Measurements from ENCODE around the gene OGDHL. TPM values are rescaled to one million over a fixed set of nuclear protein-coding genes. Genes with fewer than 3 reads are reported as not detected.

The OGDHL gene
- total RNA-seq, 4 donors from 2014 or later, result under 0.01 to 0.79 TPM; not detected in 2

- no peaks in the 10 kb centered on the region for H3K36me3 ChIP-seq
- peak overlapping the region in 3 of 4 donors; percentile 33 to 70 (median 55) for H3K4me3 ChIP-seq
- H3K9me3 ChIP-seq, result no peaks in the 10 kb centered on the region
- intact Hi-C loops (cut with DNase I), result no loop called here
- no peak for DNase-seq
- WGBS, 2 donors, result 23 to 46% methylated on average over 4 of the region's 4 CpGs
- no peak overlapping the region for H3K27ac ChIP-seq
- TF ChIP-seq POLR2A (IDR thresholded peaks at IDR 0.05), result no peak
- no peak for TF ChIP-seq CTCF (IDR thresholded peaks at IDR 0.05)
- peaks cover 0 to 75% (median 0%) of the 10 kb centered on the region in 4 donors for H3K27me3 ChIP-seq
- H3K4me1 ChIP-seq, result peaks cover 4 to 12% (median 7%) of the 10 kb centered on the region in 3 donors
Observed at GRCh38 chr10:49762566-49762877, 399 bp upstream of the OGDHL start.

- intact Hi-C loops (cut with DNase I), result no loop called here
- Histone ChIP-seq H3K4me3 (peak overlapping the region in 2 of 4 donors; percentile 55 to 70), H3K9me3 (no peaks in the 10 kb centered on the region), H3K4me1 (peaks cover 4 to 12% (median 7%) of the 10 kb centered on the region in 3 donors), H3K27ac (no peak overlapping the region), H3K36me3 (no peaks in the 10 kb centered on the region), H3K27me3 (peaks cover 0 to 68% (median 0%) of the 10 kb centered on the region in 4 donors)
- no peak for DNase-seq
- no peak for TF ChIP-seq CTCF (IDR thresholded peaks at IDR 0.05)
- no peak for TF ChIP-seq POLR2A (IDR thresholded peaks at IDR 0.05)
- 16 to 23% methylated on average over 6 to 16 of the region's 16 CpGs for WGBS, 2 donors
Observed at GRCh38 chr10:49761201-49761788, 828 bp downstream of the OGDHL start.

- intact Hi-C loops (cut with DNase I), result no loop called here
- H3K27ac ChIP-seq, result no peak overlapping the region
- no peak for TF ChIP-seq CTCF (IDR thresholded peaks at IDR 0.05)
- no peak for DNase-seq
- no peaks in the 10 kb centered on the region for H3K36me3 ChIP-seq
- WGBS, 2 donors, result no CpG with 5 or more reads among the region's 3 CpGs
- H3K4me3 ChIP-seq, result no peak overlapping the region
- peaks cover 0 to 63% (median 0%) of the 10 kb centered on the region in 4 donors for H3K27me3 ChIP-seq
- H3K9me3 ChIP-seq, result no peaks in the 10 kb centered on the region
- peaks cover 4 to 12% (median 7%) of the 10 kb centered on the region in 3 donors for H3K4me1 ChIP-seq
Observed at GRCh38 chr10:49760789-49761188, 1.3 kb downstream of the OGDHL start.

DNA sequence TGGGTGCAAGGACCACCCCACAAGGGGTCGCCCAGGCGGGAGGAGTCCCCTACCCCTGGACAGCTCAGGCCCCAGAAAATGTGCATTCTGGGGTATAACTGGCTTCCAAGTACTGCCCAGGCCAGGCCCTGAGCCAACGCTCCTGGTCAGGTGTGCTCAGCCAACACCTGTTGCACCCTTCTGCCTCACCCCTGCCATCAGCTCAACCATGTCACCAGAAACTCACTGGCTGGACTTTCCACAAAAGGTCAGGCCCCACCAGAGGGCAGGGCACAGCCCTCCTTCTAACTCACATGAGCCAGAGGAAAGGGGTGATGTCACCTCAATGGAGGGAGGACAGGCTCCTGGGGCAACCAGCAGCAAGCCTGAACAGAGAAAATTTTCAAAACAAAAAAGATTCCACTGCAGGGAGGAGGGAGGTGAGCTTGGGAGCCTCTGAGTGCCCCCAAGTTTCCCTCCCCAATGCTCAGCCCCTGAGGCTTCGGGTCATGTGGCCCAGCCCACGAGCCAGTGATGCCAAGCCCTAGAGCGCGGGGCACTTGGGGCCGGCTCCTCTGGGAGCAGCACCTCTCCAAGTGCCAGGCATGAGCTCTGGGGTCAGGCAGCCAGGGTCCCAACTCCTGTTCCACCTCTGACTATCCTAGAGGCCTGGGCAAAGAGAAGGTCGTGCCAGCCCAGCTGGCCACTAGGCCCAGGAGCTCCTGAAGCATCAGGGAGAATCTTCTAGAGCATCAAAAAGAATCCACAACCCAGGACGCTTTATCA lies 2.2 kb downstream of the OGDHL start:
- no peak for DNase-seq
- WGBS, 2 donors, result 39 to 74% methylated on average over 3 to 4 of the region's 10 CpGs
- Histone ChIP-seq H3K4me1 (peaks cover 4 to 12% (median 7%) of the 10 kb centered on the region in 3 donors), H3K27me3 (peaks cover 0 to 55% (median 0%) of the 10 kb centered on the region in 4 donors), H3K9me3 (no peaks in the 10 kb centered on the region), H3K36me3 (no peaks in the 10 kb centered on the region), H3K27ac (no peak overlapping the region), H3K4me3 (no peak overlapping the region)
- intact Hi-C loops (cut with DNase I), result no loop called here
- no peak for TF ChIP-seq CTCF (IDR thresholded peaks at IDR 0.05)
- TF ChIP-seq POLR2A (IDR thresholded peaks at IDR 0.05), result no peak

DNA sequence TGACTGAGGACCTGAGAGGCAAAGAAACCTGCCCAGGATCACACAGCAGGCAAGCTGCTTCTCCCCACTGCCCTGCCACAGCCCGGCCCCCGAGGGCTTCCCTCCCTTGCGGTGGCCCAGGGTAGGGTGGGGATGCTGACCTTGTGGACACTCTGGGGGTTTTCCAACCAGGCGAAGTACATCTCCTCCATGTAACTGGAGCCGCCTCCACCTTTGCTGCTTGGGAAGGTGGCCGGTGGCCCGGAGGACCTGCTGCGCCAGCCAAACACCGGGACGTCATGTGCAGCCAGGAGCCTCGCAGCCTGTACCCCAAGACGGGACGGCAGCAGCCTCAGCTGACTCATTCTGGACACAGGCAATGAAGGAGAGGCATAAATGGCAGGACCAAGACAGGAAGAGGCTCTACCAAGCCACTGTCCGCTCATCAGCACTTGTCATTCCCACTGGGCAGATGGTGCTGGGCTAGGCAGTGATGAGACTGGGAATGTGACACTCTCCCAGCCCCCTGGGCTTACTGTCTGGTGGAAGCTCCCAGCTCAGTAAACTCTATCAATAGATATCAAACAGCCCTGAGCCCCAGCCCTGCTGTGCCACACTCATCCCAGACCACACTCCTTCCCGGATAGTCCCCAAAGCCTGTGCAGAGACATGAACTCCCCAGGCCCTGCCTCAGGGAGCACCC lies 3.7 kb downstream of the OGDHL start:
- TF ChIP-seq POLR2A (IDR thresholded peaks at IDR 0.05) (no peak), CTCF (IDR thresholded peaks at IDR 0.05) (no peak)
- intact Hi-C loops (cut with DNase I), result no loop called here
- H3K9me3 ChIP-seq, result no peaks in the 10 kb centered on the region
- no peak overlapping the region for H3K4me3 ChIP-seq
- no peak overlapping the region for H3K27ac ChIP-seq
- 66 to 92% methylated on average over 2 to 3 of the region's 15 CpGs for WGBS, 2 donors
- H3K36me3 ChIP-seq, result no peaks in the 10 kb centered on the region
- H3K4me1 ChIP-seq, result peaks cover 4 to 12% (median 7%) of the 10 kb centered on the region in 3 donors
- peaks cover 0 to 44% (median 0%) of the 10 kb centered on the region in 4 donors for H3K27me3 ChIP-seq
- no peak for DNase-seq

Measured in esophagus squamous epithelium (tissue), 5 donors.